Activated effector memory CD4-positive, alpha-beta T cell treated with Interleukin-2 at 50 U/mL for 16 hours (primary cell): ENCODE results near the gene EYA3.

Experiments used
- DNase-seq: peaks from one replicate; pipeline ENCODE4 v3.0.0-alpha.2; 2020

Gene EYA3

DNA sequence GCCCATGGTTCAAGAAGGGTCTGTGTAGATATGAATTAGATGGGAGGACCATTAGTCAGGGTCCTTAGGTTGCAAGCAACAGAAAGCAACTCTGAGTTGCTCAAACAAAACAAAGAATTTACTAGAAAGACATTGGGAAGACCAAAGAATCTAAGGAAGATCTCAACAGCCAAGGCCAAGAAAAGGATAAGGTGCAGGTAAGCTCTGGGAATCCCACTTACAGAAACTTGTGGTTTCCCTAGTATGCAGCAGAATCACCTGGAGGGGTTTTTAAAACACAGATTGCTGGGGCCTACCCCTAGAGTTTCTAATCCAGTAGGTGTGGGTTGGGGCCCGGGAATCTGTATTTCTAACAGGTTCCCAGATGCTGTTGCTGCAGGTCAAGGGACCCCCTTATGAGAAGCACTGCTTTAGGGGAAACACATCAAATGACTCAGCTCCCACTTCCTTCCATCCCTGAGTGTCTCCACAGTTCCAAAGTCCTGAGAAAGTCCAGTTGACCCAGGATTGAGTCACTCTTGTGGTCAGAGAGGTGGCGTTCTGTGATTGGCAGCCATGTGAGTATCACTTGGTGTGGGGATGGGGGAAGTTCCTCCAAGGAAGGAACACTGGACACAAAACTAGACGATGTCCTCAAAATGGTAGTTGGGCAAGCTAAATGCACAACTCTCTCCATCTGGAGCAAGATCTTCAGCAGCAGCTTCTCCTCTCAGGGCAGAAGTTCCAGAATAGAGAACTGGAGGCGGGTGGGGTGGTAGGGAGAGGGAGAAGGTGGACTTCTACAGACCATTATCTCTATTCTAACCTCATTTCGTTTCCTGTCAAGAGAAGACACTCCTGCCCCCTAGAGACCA is 24.2 kb upstream of the EYA3 start:
- DNase-seq: no peak

DNA sequence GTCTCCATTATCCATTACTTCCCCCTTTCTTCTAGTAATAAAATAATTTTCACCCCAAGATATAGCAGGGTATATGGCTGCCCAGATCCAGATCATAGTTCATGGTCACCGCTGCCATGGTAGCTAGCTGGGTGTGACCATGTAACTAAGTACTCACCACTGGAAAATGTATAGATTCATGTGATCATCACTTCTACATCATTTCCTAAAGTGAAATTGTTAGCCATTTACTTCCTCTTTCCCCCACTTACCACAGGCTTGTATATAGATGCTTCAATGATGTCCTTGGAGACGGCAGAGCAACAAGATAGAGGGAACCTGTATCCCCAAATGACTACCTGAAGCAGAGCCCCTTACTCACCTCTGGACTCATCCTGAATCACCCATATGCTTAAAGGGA is 22.7 kb upstream of the EYA3 start:
- no peak for DNase-seq

DNA sequence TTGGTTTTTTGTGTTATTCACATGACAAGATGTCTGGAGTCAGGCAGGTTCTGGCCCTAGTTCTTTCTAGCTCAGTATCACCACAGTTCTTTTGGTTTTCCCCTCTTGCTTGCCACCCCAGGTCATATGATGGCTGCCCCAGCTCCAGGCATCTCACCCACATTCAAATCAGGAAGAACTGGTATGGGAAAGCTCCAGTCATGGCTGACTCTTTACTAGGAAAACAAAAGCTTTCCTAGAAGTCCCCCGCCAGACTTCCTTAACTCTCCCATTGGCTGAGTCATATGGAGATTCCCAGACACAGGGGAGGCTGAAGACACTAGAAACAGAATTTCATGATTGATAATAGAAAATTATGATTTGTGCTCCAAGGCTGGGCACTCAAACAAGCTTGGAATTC is 22.1 kb upstream of the EYA3 start:
- DNase-seq: no peak

DNA sequence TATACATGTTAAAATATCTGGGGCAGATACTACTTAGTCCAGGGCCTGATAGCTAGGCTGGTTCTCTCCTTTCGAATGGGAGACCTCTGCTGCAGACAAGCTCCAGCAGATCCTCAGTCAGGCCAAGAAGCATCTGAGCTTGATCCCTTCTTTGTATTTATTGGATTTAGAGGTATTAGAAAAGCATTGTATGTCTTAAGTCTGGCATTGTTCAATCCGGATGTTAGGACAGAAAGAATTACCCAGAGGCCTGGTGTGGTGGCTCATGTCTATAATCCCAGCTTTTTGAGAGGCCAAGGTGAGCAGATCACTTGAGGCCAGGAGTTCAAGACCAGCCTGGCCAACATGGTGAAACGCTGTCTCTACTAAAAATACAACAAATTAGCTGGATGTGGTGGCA is 21.2 kb upstream of the EYA3 start:
- DNase-seq: no peak

DNA sequence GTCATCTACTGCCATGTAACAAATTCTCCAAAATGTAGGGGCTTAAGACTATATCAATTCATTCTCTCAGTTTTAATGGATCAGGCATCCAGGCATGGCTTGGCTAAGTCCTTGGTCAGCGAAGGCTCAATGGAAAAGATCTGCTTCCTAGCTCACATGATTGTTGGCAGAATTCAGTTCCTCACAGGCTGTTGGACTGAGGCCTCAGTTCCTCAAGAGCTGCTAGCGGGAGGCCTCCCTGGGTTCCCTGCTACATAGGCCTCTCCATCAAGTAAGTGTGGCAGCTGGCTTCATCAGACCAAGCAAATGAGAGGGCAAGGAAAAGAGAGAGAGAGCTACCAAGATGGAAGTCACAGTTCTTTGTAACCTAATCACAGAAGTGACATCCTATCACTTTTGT is 19.6 kb upstream of the EYA3 start:
- DNase-seq: no peak

DNA sequence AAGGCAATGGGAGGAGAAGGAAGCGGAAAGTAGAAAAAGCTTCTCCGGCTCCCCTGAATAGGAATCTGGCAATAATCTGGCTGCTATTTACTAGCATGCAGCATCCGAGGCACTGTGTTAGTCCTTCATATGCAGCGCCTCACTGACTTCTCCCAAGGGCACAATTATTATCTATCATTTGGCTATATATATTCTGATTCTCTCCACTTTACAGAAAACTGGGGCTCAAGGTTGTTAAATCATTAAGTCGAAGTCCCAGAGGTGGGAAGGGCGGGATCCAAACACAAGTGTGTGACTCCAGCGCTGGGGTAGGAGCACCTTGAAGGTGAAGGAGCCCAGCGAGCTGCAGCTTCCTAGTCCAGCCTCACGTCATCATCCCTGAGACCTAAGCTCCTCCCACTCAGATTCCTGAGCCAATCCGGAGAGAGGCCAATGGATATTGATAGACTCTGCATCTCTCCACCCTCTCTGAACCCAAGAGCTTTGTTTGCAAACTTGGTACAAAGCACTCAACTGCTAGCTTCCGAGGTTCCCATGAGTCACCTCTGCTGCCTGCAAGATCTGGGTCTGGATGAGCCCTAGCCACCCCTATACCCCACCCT is 16.6 kb upstream of the EYA3 start:
- no peak for DNase-seq

DNA sequence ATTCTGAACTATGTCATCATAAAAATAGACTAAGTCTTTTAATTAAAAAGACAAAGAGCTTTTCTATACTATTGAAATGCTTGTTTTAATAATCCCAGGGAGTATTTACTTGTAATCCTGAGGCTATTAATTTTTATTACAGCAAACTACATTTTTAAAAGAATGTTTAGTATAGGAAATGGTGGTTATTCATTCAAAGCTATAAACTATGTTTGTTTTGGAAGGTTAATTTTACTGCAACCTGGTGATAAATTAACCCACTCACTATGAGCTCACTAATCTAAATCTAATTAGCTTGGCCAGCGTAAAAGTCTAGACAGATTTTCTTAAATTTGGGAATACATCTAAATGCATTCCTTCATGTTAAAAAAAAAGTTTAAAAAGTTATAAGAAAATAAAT is 13.8 kb upstream of the EYA3 start:
- DNase-seq: no peak

DNA sequence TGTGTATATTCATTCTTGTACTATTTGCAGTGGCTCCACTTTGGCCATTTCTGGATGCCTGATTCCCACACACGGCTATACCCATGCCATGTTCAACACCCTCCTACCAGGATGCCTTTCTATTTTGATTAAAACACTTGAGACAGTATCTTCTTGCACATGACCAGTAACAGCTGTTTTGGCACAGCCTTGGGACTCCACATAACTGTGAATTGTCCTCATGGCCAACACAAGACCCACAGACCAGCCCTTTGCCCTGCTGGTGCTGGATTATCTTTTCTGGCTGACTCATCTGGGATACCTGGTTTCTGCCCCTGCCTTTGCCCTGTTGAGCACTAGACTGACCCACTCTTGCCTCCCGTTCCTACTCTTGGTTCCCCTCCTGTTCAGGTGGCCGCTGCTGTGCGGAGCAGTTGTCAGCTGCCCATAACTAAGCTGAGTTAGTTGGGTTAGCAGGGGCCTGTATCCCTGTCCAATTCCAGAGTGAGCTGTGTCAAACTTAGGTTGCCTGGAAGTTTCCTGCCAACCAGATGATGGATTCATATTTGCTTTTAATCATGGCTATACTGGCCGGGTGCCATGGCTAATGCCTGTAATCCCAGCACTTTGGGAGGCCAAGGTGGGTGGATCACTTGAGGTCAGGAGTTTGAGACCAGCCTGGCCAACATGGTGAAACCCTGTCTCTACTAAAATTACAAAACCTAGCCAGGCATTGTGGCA is 10.8 kb upstream of the EYA3 start:
- DNase-seq: no peak

DNA sequence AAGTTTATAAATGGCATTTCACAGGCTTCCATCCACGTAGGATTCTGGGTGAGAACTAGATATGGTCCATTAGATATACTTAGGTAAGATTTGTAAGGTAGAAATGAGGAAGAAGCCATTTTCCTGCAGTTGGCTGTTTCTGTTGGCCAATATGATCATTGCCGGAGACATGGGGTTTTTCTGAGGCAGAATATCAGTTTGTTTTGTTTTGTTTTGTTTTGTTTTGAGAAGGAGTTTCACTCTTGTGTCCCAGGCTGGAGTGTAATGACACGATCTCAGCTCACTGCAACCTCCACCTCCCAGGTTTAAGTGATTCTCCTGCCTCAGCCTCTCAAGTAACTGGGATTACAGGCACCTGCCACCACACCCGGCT is 8.7 kb upstream of the EYA3 start:
- DNase-seq: no peak

DNA sequence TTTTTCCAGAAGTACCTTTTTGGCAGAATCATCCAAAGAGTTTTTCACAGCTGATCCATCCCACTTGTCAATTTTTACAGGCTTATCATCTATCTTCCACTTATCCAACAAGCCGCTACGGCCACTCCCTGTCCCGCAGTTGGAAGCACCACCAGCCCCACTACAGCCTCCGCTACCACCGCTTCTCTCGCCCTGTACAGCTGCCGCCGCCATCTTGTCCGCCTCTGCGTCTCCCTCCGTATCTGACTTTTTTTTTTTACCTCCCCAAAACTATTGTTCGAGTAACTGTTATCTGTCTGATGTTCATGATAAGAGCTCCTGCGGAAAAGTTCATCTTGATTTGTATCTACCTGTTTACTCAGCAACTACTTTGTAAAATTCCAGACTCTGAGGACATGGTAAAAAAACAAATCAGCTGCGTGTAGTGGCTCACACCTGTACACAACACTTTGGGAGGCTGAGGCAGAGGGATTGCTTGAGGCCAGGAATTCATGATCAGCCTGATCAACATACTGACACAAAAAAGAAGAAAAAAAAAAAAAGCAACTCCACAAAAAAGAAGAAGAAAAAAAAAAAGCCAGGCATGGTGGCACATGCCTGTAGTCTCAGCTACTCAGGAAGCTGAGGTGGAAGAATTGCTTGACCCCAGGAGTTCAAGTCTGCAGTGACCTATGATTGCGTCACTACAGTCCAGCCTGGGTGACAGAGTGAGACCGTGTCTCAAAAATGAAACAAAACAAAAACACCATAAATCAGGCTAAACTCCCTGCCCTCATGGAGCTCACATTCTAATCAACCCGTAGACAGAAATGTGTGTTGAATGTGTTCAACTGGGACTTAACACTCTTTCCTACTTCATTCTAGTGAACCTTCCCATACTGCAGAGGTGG is 8.0 kb upstream of the EYA3 start:
- no peak for DNase-seq

DNA sequence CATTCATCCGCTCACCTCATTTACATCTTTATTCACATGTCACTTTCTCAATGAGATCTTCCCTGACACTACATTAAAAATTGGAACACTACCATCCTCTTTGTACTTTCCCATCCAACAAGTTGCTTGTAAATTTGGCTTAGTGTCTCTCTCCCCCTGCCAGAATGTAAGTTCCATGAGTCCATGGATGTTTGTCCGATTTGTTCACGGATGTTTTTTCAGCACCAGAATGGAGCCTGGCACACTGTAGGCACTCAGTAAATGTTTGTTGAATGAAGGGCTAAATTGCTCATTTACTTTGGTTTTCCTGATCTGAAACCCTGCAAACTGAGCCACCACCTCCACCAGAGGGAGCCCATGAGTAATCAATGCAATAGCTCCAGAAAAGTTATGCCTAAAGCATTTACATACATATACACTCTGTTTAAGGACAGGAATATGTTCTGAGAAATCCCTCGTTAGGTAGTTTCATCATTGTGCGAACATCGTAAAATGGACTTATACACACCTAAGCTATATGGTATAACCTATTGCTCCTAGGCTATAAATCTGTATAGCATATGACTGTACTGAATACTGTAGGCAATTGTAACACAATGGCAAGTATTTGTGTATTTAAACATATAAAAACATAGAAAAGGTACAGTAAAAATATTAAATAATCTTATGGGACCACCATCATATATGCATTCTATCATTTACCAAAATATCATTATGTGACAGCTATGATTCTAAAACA is 2.8 kb upstream of the EYA3 start:
- peak; percentile 57 for DNase-seq

DNA sequence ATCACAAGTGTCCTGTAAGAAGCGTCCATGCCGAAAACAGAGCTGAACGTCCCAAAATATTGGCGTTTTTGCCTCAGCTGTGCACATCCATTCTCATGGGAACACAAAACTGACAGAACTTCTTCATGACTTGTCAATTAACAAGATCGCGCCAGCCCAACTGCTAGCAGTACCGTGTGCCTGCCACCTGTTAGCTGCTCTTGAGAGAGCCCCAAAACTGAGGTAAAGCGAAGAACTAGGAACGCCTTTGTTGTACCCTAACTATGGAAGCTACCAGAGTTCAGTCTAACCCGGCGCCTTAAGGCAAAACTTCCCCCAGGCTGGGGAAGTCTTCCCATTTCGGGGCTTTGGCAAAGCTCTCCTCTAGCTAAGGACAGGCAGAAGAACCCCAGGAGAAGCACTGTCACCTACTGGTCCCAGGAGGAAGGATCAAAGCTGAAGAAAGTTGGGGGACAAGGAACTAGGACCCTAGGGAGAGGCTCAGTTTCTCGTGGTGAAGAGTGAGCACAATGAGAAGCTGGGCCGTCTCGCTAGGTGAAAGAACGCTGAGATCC is 719 bp downstream of the EYA3 start:
- peak; percentile 3 for DNase-seq

DNA sequence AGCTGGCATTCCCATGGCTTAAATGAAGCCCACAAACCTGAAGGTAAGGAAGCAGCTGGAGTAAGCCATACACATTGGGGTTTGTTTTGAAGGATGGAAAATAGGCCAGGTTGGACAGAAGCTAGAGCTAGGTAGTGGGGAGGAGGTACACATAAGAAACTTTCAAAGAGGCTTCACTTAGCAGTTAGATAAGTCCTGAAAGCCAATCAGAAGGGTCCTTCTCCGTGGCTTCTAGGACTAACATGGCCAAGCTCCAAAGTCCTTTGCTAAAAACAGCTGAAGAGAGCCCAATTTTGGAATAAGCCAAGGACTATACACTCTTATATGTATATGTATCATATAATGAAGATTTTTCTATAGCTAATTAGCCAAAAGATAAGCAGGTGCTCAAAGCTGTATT is 1.8 kb downstream of the EYA3 start:
- DNase-seq: no peak

DNA sequence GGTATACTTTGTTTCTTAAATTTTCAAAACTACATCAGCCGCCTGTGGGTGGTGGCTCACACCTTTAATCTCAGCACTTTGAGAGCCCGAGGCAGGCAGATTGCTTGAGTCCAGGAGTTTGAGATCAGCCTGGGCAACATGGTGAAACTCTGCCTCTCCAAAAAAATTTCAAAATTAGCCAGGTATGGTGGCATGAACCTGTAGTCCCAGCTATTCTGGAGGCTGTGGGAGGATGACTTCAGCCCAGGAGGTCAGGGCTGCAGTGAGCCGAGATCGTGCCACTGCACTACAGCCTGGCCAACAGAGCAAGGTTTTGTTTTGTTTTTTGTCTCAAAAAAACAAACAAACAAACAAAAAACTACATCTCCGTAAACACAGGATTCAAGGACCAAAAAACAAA is 3.3 kb downstream of the EYA3 start:
- DNase-seq: no peak

DNA sequence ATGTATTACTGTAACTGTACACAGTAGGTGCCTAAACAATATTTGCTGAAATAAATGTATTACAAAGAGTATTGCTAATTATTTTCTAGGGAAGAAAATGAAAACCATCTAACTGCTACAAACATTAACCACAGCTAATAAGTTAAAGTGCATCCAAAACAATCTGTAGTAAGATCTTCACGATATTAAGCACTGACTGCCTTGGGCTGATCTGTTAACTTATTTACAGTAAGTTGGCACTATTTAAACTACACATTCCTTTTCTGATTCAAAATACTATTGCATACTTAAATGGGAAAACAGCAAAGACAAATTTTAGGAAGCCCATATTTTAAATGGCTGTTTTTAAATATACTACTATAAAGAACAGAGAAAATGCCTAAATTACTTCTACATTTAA is 4.5 kb downstream of the EYA3 start:
- DNase-seq: no peak

DNA sequence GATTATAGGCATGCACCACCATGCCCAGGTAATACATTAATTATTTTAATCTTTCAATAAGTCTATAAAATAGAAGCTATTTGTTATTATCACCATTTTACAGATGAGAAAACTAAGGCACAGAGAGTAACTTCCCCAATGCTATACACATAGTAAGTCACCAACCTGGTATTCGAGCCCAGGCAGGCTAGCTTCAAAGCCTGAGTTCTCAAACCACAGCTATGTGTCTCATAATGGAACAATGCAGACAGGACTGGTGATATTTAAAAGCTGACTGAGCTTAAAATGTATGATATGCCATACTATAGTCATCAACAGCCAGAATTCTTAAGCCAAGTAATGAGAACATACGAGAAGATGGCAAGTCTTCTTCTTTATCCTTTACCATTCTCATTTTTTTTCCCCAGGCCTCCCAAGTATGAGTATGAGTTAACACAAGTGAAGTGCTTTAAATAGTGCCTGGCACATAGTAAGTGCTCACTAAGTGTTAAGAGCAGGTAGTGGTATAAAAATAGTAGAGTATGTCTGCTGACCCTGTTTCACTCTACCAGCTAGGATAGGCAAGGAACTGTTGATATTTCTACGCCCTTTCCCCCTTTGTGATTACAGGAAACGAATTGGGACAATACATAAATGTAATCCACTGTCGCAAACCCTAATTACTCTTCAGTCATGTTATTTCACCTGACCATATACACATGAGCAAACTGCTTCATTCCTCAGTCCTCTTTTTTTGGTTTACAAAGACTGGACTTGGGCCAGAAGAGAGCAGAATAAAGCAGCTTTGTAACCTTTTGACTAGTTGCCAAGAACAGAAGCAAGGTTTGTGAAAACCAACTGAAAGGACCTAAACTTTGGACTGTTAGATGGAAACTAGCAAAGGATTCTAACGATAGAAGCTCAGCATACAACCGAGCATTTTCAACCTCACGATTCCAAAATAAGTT is 9.5 kb downstream of the EYA3 start:
- no peak for DNase-seq

DNA sequence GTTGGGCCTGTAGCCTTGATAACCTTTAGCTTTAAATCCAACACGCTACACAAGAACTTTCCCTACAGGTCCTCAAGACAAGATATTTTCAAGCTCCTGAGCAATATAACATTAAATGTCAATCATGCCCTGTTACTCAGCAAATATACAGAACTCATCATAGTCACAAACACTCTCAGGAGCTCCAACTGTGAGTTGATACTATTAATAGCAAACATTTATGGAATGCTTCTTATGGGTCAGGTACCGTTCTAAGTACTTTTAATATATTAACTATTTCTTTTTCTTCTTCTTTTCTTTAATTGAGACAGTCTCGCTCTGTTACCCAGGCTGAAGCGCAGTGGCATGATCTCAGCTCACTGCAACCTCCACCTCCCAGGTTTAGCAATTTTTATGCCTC is 10.1 kb downstream of the EYA3 start:
- DNase-seq: no peak

DNA sequence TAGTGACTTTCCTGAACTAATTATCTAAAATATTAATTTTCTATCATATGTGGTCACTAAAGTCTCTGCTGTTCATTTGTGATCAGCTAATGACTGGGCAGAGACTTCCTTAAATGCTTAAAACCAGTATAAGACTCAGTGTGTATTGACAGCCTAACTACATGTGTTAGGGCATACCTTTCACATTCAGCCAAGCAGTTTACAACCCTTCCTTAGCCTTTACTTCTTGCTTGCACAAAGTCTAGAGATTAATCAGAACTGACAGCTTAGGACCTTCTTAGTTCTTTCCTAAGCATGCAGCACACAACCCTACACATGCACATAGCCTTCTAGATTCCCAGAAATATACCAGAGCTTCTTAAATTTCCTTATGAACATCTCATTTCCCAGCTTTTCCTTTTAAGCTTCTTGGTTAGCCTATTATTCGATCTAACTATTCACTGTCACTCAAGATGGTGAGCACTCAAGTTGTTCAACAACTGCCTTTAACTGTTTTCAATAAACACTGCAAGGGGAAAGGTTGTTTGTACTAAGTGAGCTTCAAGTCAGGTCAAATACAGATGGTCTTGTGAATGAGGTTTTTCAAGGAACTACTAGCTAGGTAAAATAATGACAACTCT is 13.4 kb downstream of the EYA3 start:
- no peak for DNase-seq

DNA sequence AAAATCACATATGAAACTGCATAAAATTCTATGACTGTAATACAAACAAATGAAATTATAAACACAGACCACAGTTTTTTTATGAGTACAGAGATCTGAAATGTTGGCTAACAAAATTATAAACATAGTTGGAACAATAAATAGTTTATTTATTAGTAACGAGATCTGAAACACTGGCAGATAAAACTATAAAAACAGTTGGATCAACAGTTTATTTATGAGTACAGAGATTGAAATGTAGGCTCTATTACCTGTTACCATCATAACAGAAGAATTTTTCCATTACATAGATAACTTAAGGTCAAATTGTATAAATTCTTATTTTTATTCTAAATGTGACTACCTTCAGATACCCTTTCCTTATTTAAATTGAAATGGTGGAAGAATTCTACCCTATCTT is 14.5 kb downstream of the EYA3 start:
- no peak for DNase-seq

DNA sequence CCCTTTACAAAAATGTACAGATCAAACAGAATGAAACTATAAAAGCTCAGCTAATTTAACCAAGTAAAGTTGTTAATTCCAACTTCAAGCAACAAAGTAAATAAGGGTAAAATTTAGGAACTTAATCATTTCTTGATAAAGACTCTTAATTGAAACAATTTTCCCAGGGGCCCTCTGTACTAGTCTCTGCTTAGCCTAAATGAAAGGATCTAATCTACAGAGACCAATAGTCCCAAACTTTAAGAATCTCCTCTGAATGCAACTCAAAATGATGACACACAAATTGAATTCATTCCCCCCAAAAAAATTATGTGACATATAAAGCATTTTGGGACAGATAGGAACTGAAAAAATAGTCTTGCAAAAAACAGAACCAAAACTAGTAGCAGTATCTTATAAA is 16.6 kb downstream of the EYA3 start:
- no peak for DNase-seq
